Measurements from ENCODE around the gene ZSCAN18.
"Not testable (repeated sequence)": the region's sequence is repeated elsewhere in the genome, so short reads cannot be mapped to it uniquely, and the experiment has no call there.

ZSCAN18 gene

DNA sequence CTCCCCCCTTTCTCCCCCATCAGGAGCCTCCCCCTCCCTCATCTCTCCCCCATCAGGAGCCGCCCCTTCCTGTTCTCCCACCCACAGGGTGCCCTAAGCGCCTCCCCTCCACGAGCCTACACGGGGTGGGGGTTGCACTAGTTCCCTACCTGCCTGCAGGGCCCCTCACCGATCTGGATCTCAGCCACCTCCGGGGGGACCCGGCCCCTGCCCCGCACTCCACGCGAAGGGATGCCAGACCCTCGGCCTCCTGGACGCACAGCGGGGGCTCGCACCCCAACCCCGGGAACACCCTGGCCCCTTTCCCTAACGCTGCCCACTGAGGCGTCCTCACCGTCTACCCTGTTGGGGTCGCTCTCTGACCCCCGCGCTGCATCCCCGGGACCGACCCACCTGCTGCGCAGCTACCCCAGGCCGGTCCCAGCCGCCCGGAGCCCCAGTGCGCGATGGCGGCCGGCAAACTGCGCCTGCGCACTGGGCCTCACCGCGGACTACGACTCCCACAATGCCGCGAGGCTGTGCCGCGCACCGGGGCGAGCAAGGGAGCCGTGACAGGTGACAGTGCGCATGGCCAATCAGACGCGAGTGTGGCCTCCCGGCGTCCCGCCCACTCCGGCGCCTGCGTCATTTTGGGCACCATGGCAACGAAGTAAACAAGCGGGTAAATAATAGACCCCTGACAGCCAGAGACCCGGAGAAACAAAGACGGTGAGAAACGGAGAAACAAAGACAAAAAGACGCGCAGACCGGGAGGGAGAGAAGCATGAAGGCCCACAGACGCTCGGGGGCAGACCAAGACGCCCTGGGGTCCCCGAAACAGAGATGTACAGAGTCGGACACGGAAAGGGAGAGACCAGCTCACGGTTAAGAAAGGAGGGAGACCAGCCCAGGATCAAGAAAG, at the start of gene ZSCAN18:
Gene ZSCAN18, minus strand, starts transcription at position 451 of the 901 bp plus-strand sequence. CDS start 7,964 bp downstream, outside the sequence.
- peak; percentile 100 for DNase-seq (ENCODE audit: low spot score)

DNA sequence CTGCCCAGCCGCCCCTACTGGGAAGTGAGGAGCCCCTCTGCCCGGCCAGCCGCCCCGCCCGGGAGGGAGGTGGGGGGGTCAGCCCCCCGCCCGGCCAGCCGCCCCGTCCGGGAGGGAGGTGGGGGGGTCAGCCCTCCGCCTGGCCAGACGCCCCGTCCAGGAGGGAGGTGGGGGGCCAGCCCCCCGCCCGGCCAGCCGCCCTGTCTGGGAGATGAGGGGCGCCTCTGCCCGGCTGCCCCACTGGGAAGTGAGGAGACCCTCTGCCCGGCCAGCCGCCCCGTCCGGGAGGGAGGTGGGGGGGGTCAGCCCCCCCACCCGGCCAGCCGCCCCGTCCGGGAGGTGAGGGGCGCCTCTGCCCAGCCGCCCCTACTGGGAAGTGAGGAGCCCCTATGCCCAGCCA, 49.4 kb upstream of the ZSCAN18 start:
- DNase-seq (ENCODE audit: low spot score) = not testable (repeated sequence)

DNA sequence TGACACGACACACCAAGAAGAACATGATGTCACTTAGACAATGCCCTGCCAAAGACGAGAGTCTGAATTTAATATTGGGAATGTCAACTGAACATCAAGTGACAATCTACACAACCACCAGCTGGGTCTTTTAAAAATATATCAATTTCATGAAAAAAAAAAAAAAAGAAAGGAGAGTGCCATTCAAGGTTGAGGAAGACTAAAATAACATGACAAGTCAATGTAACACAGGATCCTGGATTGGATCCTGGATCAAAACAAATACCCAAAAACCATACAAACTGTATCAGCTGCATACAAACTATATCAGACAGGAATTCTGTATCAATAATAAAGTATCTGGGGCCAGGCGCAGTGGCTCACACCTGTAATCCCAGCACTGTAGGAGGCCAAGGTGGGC, 47.8 kb upstream of the ZSCAN18 start:
- no peak for DNase-seq (ENCODE audit: low spot score)

DNA sequence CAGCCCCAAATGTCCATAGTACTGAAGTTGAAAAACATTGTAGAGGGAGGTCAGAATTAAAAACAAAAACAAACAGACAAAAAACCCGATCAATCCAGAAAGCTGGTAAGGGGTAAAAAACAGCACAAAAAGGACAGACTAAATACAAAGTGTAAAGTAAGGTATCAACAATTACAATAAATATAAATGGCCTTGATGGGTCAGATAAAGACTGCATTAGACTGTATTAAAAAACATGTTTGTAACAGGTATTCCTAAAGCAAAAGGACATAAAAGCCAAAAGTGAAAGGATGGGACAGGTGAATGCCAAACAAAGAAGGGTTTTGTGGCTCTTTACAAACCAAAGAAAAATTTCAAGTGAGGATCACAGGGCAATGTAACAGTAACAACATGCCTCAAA, 36.2 kb upstream of the ZSCAN18 start:
- DNase-seq (ENCODE audit: low spot score) = no peak

DNA sequence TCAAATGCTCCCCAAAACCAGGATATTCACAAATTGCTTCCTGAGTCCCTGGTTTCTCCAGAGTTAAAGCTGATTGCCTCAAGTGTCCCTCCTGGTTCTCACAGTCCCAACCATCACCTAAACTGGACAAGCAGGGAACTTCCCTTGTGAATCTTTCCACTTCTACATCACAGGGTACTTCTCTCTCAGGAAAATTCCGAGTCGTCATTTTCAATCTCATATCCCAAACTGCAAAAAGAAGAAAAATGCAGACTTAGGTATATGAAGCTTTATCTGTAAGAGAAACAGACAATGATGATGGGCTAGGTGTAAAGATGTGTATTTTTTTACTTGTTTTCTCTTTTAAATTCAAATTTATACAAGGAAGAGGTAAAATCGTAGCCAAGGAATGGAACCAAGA, 31.3 kb upstream of the ZSCAN18 start:
- DNase-seq (ENCODE audit: low spot score) = no peak

DNA sequence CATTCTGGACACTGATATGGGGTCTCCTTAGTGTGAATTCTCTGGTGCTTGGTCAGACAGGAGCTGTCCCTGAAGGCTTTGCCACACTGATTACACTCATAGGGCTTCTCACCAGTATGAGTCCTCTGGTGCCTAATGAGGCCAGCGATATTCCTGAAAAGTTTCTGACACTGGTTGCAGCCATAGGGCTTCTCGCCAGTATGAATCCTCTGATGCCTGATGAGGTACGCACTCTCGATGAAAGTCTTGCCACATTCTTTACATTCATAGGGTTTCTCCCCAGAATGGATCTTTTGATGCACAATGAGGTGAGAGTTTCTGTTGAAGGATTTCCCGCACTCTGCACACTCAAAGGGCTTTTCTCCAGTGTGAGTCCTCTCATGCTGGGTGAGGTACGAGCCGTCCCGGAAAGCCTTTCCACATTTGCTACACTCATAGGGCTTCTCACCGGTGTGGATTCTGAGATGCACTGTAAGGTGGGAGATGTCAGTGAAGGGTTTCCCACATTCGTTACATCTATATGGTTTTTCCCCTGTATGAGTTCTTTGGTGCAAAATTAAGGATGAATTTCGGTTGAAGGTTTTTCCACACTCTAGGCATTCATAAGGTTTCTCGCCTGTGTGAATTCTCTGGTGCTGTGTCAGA, 30.1 kb upstream of the ZSCAN18 start:
- no peak for DNase-seq (ENCODE audit: low spot score)

DNA sequence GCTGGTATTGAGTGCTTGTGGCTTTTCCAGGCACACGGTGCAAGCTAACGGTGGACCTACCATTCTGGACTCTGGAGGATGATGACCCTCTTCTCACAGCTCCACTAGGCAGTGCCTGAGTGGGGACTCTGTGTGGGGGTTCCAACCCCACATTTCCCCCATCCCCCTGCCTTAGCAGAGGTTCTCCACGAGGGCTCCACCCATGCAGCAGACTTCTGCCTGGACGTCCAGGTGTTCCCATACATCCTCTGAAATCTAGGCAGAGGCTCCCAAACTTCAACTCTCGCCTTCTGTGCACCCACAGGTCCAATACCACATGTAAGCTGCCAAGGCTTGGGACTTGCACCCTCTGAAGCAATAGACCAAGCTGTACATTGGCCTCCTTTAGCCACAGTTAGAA, 25.3 kb upstream of the ZSCAN18 start:
- DNase-seq (ENCODE audit: low spot score) = no peak

- no peak for DNase-seq (ENCODE audit: low spot score)
Observed at GRCh38 chr19:58118979-58119733, 21.1 kb upstream of the ZSCAN18 start.

DNA sequence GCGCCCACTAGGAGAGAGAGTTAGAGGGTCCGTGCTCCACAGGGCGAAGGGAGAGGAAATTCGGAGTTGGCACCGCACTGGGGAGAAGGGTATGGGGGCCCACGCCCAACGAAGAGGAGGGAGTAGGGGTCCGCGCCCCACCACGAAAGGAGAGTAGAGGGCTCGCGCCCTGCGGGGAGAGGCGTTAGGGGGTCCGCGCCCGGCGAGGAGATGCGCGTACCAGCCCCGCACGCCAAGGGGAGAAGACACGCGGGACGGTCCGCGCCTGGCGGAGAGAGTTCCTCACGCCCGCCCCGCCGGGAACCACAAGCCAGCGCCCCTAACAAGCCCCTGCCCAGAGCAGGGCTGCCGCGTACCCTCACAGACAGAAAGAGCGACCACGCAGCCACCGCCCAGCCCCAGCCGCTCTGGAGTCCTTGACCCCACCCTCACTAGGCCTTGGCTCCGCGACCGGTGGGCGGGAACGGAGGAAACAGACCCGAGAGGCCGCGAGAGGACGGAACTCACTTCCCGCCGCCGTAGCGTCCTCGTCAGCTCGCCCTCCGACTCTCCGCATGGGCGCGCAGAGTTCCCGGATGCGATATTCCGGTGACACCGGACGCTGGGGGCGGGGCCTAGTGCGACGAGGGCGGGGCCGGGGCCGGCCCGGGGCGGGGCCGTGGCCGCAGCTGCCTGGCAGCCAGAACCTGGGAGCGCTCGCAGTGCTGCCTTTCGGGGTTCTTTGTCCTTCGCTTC, 20.0 kb upstream of the ZSCAN18 start:
- no peak for DNase-seq (ENCODE audit: low spot score)

- no peak for DNase-seq (ENCODE audit: low spot score)
Observed at GRCh38 chr19:58108546-58108817, 10.5 kb upstream of the ZSCAN18 start.

DNA sequence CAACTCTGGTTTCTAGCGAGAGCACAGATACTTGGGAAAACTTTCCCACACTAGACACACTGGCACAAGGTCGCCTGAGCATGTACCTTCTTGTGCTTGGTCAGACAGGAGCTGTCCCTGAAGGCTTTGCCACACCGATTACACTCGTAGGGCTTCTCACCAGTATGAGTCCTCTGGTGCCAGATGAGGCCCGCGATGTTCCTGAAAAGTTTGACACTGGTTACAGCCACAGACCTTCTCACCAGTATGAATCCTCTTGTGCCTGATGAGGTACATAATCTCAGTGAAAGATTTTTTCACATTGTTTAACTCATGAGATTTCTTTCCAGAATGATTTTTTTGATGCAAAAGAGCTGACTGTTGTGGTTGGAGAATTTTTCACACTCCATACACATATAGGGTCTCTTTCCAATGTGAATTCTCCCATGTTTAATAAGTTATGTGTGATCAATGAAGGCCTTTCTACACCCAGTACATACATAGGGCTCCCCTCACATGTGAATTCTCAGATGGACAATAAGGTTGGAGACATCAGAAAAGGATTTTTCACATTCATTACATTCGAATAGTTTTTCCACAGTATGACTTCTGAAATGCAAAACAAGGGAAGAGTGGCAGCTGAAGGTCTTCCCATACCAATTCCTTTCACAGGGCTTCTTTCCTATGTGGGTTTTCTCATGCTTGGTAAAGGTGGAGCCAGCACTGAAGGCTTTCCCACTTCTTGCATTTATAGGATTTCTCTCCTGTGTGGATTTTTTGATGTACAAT, 9.9 kb upstream of the ZSCAN18 start:
- DNase-seq (ENCODE audit: low spot score) = no peak

- no peak for DNase-seq (ENCODE audit: low spot score)
Observed at GRCh38 chr19:58098682-58098998, 609 bp upstream of the ZSCAN18 start.

DNA sequence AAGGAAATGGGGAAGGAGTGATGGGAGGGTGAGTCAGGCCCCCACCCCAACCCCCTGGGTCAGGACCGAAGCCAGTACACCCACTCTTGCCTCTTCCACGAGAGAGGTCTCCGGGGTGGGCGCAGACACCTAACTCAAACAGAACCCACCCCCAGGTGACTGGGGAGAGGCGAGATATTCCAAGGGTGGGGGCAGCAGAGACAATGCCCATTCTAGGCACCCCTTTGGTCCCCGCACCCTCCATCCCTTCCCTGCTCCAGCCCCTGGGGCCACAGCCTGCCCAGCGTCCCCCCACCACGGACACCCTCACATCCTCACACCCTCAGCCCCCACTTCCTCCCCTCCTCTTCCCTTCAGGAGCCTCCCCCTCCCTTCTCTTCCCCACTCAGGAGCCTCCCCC, 682 bp downstream of the ZSCAN18 start:
- no peak for DNase-seq (ENCODE audit: low spot score)

- DNase-seq (ENCODE audit: low spot score) = no peak
Observed at GRCh38 chr19:58096884-58097283, 1.1 kb downstream of the ZSCAN18 start.

DNA sequence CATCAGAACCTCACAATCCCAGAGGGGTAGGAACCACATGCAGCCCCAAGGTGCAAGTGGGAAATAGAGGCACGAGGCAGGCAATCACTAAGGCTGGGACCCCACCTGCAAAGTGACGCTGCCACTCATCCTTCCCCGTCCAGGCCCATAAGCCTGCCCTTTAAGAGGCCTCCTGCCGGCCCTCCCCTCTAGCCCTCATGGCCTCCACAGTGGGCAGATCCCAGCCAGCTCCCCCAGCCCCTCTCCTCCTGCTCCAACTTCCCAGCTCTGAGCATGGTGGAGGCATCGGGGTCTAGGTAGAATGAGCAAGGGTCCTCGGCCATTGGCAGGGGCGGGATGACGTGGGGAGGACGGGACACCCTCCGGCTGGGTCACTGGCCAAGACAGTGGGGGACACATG, 2.7 kb downstream of the ZSCAN18 start:
- DNase-seq (ENCODE audit: low spot score) = no peak

DNA sequence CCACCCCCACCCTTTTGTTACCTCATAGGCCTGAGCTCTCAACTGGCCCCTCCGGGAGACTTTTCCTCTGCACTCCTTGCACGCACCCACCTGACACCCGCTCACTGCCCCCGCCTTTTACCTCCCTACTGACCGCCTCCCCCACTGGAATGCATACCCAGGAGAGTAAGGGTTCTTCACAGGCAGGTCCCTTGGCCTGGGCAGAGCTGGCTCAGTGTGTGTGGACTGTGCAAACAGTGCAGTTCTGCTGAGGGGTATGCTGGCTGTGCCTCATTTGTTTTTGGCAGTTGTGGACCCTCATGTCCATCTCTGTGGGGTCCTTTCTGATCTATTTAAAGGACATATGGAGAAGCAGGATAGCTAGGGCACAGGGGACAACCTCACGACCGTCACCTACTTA, 5.0 kb downstream of the ZSCAN18 start:
- DNase-seq (ENCODE audit: low spot score) = no peak

DNA sequence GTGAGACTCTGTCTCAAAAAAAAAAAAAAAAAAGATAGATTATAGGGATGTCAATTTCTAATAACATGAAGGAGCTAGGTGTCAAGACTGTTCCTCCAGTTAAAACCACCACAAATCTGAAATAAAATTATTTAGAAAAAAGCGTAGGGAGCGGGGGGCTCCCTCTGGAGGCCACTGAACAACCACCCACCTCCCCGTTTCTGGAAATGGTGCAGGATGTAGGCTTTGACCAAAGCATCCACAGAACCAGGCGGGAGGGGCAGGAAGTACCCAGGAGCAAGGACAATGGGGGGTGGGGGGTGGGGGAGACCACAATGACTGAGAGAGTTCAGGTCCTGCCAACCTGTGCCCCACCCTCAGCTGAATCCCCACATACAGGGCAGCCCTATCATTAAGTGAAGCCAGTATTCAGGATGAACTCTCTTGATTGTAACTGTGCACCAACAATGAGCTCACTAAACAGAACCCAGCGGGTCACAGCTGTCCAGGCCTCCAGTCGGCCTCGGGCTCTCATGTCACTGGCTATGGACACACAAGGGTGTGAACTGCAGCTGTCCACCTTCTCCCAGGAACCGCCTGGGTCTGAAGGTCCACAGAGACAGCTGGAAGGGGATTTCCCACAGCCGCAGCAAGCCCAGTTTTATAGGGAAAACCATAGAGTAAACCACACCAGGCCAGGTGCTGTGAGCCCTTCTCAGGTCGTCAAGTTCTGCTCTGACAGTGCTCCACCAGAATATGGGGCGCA, 6.6 kb downstream of the ZSCAN18 start:
- DNase-seq (ENCODE audit: low spot score) = no peak

DNA sequence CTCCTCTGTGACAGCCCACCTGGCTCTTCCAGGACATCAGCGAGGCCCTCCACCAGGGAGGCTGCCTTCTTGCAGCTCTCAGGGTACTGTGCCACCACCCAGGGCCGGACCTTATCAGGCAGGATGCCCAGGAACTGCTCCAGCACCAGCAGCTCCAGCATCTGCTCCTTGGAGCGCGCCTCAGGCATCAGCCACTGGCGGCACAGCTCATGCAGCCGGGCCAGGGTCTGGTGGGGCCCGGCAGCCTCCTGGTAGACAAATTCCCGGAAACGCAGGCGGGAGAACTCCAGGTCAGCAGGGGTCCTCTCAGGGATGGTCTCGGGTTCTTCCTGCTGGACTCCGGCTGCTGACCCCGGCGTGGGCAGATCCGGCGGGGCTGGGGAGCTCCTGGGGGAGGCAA, 8.2 kb downstream of the ZSCAN18 start:
- no peak for DNase-seq (ENCODE audit: low spot score)

- DNase-seq (ENCODE audit: low spot score) = no peak
Observed at GRCh38 chr19:58088521-58089052, 9.4 kb downstream of the ZSCAN18 start.

DNA sequence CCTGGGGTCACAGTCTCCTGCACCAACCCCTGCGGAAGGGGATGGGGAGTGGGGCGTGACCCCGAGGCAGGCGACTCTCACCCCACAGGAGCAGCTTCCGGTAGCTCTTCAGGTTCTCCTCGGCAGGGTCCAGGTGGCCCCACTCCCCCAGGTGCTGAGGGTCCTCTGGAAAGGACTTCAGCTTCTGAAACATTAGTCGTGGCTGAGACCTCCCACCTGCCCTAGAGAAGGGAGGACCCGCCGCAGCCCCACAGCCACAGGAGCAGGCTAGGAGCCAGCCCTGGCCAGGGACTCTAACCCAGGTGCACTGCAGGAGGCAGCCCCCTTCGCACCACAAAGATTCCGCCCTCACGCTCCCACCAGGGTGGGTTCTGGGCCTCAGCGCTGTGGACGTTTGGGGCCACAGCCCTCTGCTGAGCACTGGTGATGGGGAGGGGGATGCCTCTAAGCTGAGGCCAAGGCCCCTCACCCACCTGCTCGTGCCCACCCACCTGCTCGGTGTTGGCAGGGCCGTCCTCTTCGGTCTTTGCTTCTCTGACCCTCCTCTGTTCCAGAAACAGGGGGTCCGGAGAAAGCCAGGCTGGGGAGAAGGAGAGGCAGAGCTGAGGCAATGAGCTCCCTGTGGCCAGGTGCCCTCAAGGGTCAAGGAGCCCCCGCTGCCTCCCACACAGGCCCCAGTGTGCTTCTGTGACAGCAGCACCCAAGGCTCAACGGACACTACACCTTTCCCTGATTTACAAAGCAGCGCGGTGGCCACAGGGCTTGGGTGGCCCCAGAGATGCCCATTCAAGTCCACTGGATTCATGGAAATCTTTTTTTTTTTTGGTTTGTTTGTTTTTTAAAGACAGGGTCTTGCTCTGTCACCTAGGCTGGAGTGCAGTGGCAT, 11.0 kb downstream of the ZSCAN18 start:
- no peak for DNase-seq (ENCODE audit: low spot score)

All from AG08396 (cell line).